Hematopoietic multipotent progenitor cell treated with erythropoietin and hydrocortisone succinate and interleukin-3 and kit ligand, for 17 days (in vitro differentiated cells): ENCODE results near the gene ASTN2.

Experiments used
- DNase-seq: peaks from one replicate; pipeline ENCODE4 v3.0.0-alpha.2; 2015; ENCODE audit warnings: low spot score

Gene ASTN2

GRCh38 chr9:116953271-116953670 lies 461.6 kb downstream of the ASTN2 start:
- DNase-seq, result no peak

GRCh38 chr9:116952436-116952810 lies 462.4 kb downstream of the ASTN2 start:
- no peak for DNase-seq

GRCh38 chr9:116951588-116952435 lies 463.0 kb downstream of the ASTN2 start:
- no peak for DNase-seq

- no peak for DNase-seq
Observed at GRCh38 chr9:116945817-116946216, 469.0 kb downstream of the ASTN2 start.

GRCh38 chr9:116944714-116945534 lies 469.9 kb downstream of the ASTN2 start:
- DNase-seq, result no peak

- no peak for DNase-seq
Observed at GRCh38 chr9:116943970-116944369, 470.9 kb downstream of the ASTN2 start.

- no peak for DNase-seq
Observed at GRCh38 chr9:116942593-116943061, 472.2 kb downstream of the ASTN2 start.

- no peak for DNase-seq
Observed at GRCh38 chr9:116941266-116941665, 473.6 kb downstream of the ASTN2 start.

- no peak for DNase-seq
Observed at GRCh38 chr9:116940614-116941215, 474.1 kb downstream of the ASTN2 start.

- no peak for DNase-seq
Observed at GRCh38 chr9:116939614-116940013, 475.2 kb downstream of the ASTN2 start.

- no peak for DNase-seq
Observed at GRCh38 chr9:116939161-116939560, 475.7 kb downstream of the ASTN2 start.

GRCh38 chr9:116937361-116937760 lies 477.5 kb downstream of the ASTN2 start:
- DNase-seq, result no peak

- no peak for DNase-seq
Observed at GRCh38 chr9:116935149-116935897, 479.5 kb downstream of the ASTN2 start.

- DNase-seq, result no peak
Observed at GRCh38 chr9:116934131-116934530, 480.7 kb downstream of the ASTN2 start.

- no peak for DNase-seq
Observed at GRCh38 chr9:116933251-116933650, 481.6 kb downstream of the ASTN2 start.

GRCh38 chr9:116929621-116930020 lies 485.2 kb downstream of the ASTN2 start:
- DNase-seq, result no peak

- no peak for DNase-seq
Observed at GRCh38 chr9:116928884-116929283, 486.0 kb downstream of the ASTN2 start.

GRCh38 chr9:116928289-116928688 lies 486.6 kb downstream of the ASTN2 start:
- no peak for DNase-seq

- DNase-seq, result no peak
Observed at GRCh38 chr9:116927726-116928125, 487.1 kb downstream of the ASTN2 start.

- DNase-seq, result no peak
Observed at GRCh38 chr9:116925121-116925520, 489.7 kb downstream of the ASTN2 start.

GRCh38 chr9:116924462-116925110 lies 490.3 kb downstream of the ASTN2 start:
- no peak for DNase-seq
